Measurements from ENCODE around the gene TSPAN15. TPM values are rescaled to one million over a fixed set of nuclear protein-coding genes. Genes with fewer than 3 reads are reported as not detected.

Gene TSPAN15
- total RNA-seq, 1 donor from 2014 or later, result 12.0 TPM

- intact Hi-C loops (cut with micrococcal nuclease), result no loop called here
Measured at GRCh38 chr10:69464401-69464800, 13.1 kb downstream of the TSPAN15 start.

DNA sequence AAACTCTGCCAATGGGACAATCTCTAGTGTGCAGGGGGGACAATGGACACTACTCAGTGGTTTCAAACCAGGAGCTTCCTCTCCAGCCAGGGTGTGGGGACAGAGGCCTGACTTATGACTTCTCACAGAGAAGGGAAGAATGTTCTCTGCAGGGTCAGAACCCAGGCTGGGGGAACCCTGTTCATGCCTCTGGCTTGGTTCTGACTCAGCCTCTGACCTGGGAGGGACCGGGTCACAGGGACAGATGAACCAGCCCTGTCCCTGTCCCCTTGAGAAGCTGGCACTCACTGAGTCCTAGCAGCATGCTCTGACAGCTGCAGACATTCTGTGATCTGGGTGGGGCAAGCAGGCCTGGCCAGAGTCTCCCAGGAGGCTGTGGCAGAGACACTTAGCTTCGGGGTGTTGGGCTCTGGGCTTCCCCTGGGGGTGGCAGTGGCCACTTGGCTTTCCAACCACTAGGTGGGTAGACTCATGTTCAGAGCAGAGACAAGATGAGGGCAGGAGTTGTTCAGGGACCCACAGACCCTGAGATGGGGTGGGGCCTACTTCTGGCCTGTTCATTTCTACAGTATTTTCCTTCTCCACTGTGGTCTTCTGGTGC is 13.6 kb downstream of the TSPAN15 start:
- intact Hi-C loops (cut with micrococcal nuclease), result no loop called here

- intact Hi-C loops (cut with micrococcal nuclease), result no loop called here
Measured at GRCh38 chr10:69465457-69466157, 14.3 kb downstream of the TSPAN15 start.

DNA sequence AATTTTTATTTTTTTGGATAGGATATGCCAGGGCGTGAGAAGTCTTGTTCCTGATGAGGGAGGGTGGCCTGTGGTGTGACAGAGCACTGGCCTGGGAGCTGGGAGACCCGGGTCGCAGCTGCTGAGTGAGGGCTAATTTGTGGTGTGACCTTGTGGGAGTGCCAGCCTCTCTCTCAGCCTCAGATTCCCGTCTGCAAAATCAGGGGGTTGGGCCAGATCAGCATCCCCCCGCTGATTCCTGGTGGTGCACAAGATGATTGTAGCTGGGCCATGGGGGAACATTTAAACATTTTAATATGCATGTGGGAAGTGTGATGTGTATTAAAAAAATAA is 14.9 kb downstream of the TSPAN15 start:
- intact Hi-C loops (cut with micrococcal nuclease), result no loop called here

DNA sequence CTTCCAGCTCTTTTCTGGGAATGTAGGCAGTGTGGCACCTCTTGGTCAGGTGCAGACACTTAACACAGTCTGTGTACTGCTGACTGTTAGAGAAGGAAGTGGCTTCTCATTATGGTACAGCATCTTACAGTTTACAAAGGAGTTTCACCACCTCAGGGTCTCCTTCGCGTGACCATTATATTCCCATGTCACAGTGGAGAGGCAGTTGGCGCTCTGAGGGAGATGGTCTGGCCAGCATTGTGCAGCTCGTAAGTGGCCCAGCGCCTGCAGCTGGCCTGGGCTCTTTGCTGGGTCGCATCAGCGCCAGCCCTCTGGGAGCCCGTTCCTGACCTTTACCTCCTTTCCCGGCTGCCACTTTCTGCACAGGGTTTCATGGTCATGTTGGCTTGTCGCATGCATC is 15.4 kb downstream of the TSPAN15 start:
- intact Hi-C loops (cut with micrococcal nuclease), result no loop called here

DNA sequence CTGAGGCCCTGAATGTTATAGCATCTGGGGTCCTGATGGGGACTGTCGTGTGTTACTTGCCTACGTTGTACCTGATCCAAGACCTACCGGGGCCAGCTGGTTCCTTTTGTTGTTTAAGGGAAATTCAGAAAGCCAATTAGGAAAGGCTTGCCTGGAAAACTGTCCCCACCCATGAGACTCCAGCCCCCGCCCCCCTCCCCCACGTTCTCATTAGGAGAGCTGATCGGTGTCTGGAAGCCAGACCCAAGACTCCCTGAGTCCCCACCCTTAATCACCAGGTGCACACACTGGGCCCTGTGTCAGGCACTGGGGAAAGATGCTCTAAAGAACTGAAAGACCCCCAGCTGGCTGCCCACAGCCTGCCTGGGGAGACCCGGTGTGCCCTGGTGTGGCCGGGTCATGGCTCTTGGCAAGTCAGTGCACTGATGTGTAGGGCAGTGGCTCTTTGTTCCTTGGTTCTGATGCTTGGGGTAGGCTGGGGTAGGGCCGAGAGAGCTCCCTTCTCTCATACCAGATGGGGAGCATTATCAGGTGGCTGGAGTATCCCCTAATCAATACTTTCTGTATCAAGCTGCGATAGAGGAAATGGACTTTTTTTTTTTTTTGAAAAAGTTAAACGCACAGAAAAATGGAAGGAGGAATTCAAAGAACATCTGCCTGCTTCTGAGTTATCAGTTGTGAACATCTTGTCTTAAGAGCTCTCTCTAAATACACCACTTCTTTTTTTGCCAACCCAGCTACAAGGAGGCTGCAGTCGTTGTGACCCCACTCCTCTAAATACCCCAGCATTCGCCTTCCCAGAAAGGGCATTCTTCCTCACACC is 16.9 kb downstream of the TSPAN15 start:
- intact Hi-C loops (cut with micrococcal nuclease), result no loop called here

DNA sequence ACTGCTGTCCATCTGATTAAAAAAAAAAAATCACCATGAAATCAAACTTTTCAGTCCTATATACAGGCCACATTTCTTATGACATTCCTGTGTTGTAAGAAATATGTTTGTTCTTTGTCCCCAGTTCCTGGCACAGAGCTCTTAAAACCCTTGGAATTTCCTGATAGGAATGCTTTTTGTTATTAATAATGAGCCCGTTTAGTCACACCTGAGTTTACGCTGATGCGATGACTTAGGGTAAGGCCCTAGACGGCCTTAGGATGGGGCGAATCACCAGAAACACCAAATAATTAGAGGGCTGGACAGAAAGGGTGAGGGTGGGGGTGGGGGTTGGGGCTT is 17.5 kb downstream of the TSPAN15 start:
- intact Hi-C loops (cut with micrococcal nuclease), result no loop called here

DNA sequence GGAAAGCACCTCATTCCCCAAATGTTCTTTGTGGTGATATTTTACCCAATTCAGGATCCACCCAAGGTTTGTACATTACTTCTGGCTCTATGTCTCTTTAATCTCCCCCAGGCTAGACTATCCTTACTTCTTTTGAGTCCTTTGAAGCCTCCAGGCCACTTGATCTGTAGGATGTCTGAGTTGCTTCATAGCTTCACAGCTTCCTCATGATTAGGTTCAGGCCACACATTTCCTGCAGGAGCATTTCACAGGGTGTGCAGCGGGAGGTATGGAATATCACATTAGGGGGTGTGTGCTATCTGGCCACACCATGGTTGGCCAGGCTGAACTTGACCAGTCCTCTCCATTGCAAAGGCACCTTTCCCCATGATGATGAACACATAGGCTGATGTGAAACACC is 18.7 kb downstream of the TSPAN15 start:
- intact Hi-C loops (cut with micrococcal nuclease), result no loop called here

GRCh38 chr10:69470463-69471384 is 19.5 kb downstream of the TSPAN15 start:
- intact Hi-C loops (cut with micrococcal nuclease), result no loop called here

- intact Hi-C loops (cut with micrococcal nuclease), result no loop called here
Measured at GRCh38 chr10:69472142-69472541, 20.9 kb downstream of the TSPAN15 start.

- intact Hi-C loops (cut with micrococcal nuclease), result no loop called here
Measured at GRCh38 chr10:69472544-69472943, 21.3 kb downstream of the TSPAN15 start.

- intact Hi-C loops (cut with micrococcal nuclease), result no loop called here
Measured at GRCh38 chr10:69473304-69473990, 22.2 kb downstream of the TSPAN15 start.

- intact Hi-C loops (cut with micrococcal nuclease), result no loop called here
Measured at GRCh38 chr10:69474742-69475432, 23.6 kb downstream of the TSPAN15 start.

DNA sequence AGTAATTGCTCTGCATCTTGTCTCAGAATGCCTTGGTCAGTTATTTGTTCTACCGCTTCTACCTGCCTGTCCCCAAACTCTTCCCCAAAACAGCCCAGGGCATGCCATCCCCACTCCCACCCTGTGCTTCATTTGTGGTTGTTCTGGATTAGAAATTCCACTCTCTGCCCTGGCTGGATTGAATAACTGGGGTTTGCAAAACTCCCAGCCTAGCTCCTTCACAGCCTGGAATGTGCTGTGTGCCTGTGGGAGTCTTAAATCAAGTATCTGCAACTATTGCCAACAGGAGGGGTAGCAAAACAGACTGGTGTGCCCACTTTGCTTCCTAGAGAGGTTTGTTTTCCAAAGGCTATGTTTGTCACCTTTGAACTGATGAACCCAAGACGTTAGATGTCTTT is 24.2 kb downstream of the TSPAN15 start:
- intact Hi-C loops (cut with micrococcal nuclease), result no loop called here

DNA sequence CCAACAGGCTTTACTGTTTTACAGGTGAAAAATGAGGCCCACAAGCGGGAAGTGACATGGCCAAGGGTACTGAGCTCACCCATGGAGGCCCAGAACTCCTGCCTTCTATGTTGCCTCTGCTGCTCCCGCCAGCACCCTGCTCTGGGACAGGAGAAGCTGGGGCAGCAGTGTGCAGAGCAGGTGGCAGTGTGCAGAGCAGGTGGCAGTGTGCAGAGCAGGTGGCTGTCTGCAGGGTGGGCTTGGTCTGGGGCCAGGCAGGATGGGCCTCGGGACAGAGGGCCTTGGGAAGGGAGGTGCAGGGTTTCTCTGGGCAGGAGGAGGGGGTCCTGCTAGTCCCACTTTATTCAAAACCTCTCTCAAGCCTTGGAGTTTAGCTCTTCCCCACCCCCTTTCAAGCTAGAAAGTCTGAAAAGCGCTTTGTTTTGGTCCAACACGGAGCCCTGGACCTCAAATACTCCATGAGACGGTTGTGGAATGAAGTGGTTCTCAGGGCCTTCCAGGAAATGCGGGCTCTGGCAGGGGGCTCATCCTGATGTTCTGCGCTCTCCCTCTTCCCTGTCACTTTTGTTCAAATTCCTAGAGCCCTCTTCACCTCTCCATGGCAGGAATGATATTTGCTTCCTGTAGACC is 26.8 kb downstream of the TSPAN15 start:
- intact Hi-C loops (cut with micrococcal nuclease), result no loop called here

DNA sequence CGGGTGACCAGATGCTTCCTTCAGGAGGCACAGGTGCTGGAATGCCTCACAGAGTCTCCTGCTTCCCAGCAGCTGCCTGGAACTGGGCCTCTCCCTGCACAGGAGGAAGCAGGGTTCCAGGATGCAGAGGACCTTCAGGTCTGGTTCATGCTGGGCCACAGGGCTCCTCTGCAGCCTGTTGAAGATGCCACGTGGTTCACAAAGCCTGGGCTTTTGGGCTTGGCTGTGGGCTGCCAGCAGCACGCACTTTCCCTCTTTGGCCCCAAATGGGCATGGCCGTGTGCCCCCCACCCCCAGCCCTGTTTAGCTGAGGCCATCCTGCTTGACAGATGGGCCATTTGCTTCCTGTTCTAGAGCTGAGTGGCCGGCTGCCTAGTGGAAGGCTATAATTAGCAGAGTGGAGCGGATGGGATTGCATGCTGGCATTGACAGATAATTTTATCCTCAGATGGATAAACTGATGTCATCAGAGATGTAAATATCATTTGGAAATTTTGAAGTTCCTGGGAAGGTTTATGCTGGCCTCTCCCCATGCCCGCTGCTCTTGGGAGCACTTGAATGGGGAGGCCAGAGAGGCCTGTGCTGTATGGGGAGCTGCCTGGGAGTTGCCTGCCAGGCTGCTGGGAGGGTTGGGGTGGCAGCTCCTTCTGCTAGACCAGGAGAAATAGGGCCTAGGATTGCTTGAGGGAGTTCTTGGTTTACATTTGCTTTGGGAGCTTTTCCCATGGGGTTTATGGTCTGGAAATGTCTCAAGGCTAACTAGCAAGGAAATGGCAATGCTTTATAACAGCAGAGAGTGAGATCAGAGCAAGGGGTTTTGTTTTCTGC is 28.2 kb downstream of the TSPAN15 start:
- intact Hi-C loops (cut with micrococcal nuclease), result no loop called here

GRCh38 chr10:69480068-69480412 is 28.8 kb downstream of the TSPAN15 start:
- intact Hi-C loops (cut with micrococcal nuclease), result no loop called here

DNA sequence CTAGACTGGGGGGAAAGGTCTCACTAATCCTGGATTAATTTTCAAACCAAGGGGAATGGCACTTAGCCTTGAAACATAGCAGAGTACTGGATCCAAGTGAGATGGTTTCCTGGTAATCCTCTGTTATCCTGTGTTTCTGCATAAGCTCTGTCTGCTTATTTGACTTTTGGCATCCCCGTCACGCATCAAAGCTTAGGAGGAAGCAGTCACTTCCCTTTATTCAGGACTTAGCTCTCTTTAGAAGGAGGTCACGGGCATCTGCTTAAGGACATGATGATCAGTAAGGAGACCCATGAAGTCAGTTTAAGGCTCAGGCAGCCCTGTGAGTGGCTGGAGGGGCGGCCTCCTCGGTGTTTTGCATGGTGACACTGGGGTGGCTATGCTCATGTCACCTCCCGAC is 30.0 kb downstream of the TSPAN15 start:
- intact Hi-C loops (cut with micrococcal nuclease), result no loop called here

Data from T-helper 1 cell treated with Interleukin-12 subunit alpha and Interleukin-12 subunit beta and Interleukin-4 antibody, amounts not matched to agents 30 ng/mL and 1 ng/mL, for 36 hours (primary cell).